HEK293T (cell line): ENCODE data around the gene SPTLC3.

Experiments used
- FOXA1 ChIP-seq: fragments of 450-650 bp; IDR thresholded peaks from 2 replicates; pipeline ENCODE4 v1.6.1; 2016; ENCODE audit warnings: mild to moderate bottlenecking
- FOXM1 ChIP-seq: fragments of 450-650 bp; IDR thresholded peaks from 2 replicates; pipeline ENCODE4 v1.6.1; 2017; ENCODE audit warnings: mild to moderate bottlenecking, borderline replicate concordance
- ZNF384 ChIP-seq: fragments of 450-650 bp; IDR thresholded peaks from 2 replicates; pipeline ENCODE4 v1.6.1; 2016

- TF ChIP-seq FOXA1 (no peak), ZNF384 (no peak), FOXM1 (no peak)
These were observed 121.4 kb downstream of the SPTLC3 start for GRCh38 chr20:13130061-13130706.
